WI38 (cell line): ENCODE measurements around the gene PPP1R10.

Experiments used
- H3K4me3 ChIP-seq: 2 replicates; pipeline ENCODE4 v1.5.1; 2011; ENCODE audit warnings: low read depth, mild to moderate bottlenecking, control low read depth, low read length
- TF ChIP-seq, protein P1 (sequence below): IDR thresholded peaks from 2 replicates; pipeline ENCODE4 v1.5.1; 2012; ENCODE audit warnings: low read depth, mild to moderate bottlenecking, control low read depth, low read length

Gene PPP1R10

GRCh38 chr6:30592287-30592686, 24.8 kb downstream of the PPP1R10 start:
- H3K4me3 ChIP-seq: no peak overlapping the region
- TF ChIP-seq, protein P1, sequence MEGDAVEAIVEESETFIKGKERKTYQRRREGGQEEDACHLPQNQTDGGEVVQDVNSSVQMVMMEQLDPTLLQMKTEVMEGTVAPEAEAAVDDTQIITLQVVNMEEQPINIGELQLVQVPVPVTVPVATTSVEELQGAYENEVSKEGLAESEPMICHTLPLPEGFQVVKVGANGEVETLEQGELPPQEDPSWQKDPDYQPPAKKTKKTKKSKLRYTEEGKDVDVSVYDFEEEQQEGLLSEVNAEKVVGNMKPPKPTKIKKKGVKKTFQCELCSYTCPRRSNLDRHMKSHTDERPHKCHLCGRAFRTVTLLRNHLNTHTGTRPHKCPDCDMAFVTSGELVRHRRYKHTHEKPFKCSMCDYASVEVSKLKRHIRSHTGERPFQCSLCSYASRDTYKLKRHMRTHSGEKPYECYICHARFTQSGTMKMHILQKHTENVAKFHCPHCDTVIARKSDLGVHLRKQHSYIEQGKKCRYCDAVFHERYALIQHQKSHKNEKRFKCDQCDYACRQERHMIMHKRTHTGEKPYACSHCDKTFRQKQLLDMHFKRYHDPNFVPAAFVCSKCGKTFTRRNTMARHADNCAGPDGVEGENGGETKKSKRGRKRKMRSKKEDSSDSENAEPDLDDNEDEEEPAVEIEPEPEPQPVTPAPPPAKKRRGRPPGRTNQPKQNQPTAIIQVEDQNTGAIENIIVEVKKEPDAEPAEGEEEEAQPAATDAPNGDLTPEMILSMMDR: no peak

DNA sequence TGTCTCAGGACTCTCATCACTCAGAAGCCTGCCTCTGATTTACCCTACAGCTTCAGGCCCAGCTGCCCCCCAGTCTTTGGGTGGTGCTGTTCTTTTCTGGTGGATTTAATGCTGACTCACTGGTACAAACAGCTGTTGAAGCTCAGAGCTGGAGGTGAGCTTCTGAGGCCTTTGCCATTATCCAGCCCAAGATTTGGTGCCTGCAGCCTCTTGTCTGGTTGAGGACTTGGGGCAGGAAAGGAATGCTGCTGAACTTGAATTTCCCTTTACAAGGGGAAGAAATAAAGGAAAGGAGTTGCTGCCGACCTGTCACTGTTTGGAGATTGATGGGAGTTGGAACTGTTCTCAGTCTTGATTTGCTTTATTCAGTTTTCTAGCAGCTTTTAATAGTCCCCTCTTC, 26.0 kb downstream of the PPP1R10 start:
- TF ChIP-seq, protein P1: no peak
- no peak overlapping the region for H3K4me3 ChIP-seq

DNA sequence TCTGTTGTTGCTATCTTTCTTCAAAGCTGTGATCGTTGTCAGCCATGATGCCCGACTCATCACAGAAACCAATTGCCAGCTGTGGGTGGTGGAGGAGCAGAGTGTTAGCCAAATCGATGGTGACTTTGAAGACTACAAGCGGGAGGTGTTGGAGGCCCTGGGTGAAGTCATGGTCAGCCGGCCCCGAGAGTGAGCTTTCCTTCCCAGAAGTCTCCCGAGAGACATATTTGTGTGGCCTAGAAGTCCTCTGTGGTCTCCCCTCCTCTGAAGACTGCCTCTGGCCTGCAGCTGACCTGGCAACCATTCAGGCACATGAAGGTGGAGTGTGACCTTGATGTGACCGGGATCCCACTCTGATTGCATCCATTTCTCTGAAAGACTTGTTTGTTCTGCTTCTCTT, 26.5 kb downstream of the PPP1R10 start:
- TF ChIP-seq, protein P1: no peak
- no peak overlapping the region for H3K4me3 ChIP-seq

DNA sequence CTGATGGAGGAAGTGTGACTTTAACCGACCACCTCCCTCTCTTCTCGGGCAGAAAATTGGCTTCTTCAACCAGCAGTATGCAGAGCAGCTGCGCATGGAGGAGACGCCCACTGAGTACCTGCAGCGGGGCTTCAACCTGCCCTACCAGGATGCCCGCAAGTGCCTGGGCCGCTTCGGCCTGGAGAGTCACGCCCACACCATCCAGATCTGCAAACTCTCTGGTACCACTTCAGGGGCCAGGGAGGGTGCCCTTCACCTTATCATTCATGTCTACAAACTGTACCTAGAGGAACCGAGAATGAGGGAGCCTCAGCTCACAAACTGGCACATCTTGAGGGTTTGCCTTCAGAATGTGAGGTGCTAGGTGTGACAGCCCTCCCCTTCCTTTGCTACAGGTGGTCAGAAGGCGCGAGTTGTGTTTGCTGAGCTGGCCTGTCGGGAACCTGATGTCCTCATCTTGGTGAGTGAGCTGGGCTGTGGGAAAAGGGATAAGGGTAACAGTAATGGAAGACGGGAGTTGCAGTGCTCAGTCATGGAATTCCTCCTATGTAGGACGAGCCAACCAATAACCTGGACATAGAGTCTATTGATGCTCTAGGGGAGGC, 27.2 kb downstream of the PPP1R10 start:
- H3K4me3 ChIP-seq: no peak overlapping the region
- TF ChIP-seq, protein P1: no peak

- H3K4me3 ChIP-seq: no peak overlapping the region
These were observed 33.1 kb downstream of the PPP1R10 start for GRCh38 chr6:30583921-30584320.

GRCh38 chr6:30578051-30578450, 39.0 kb downstream of the PPP1R10 start:
- H3K4me3 ChIP-seq: no peak overlapping the region
- TF ChIP-seq, protein P1: no peak

More at GRCh38 chr6:30583921-30584320, 33.1 kb downstream of the PPP1R10 start:
- TF ChIP-seq, protein P1: no peak

DNA sequence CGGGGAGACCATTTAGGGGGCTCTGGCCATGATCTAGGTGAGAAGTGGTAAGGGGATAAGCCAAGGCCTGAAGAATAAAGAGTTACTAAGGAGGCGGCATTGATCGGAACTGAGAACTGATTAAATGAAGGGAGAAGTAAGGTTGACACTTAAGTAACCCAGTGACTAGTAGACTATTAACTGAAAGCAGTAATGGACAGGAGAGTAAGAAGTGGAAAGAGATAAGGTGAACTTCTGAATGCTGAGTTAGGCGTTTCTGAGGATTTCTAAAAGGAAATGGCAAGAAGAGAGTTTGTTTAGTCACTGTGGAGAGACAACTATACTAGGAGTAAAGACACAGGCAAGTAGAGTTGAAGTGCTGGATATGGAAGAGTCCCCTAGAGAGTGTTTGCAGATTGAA, 43.9 kb downstream of the PPP1R10 start:
- no peak overlapping the region for H3K4me3 ChIP-seq
- TF ChIP-seq, protein P1: no peak
